Measurements from ENCODE around the gene TMEM50B.

DNA sequence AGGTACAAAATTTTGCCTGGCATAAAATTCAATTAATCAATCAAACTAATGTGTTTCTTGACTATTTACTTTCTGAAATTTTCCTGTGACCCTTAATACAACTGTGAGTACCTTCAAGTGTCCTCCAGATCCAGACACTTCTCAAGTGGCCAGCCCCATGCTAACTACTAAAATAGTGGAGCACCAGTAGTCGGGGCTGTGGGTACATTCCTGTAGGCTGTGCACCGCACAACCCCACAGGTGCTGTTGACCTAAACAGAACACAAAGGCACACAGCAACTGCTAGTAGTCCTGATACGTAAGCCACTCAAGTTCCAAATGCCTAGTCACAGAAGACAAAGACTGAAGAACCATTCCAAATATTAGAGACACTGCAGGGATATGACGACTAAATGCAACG, 36.6 kb downstream of the TMEM50B start:
- no peak for TF ChIP-seq POLR2A (IDR thresholded peaks at IDR 0.05)
- TF ChIP-seq, protein P1, sequence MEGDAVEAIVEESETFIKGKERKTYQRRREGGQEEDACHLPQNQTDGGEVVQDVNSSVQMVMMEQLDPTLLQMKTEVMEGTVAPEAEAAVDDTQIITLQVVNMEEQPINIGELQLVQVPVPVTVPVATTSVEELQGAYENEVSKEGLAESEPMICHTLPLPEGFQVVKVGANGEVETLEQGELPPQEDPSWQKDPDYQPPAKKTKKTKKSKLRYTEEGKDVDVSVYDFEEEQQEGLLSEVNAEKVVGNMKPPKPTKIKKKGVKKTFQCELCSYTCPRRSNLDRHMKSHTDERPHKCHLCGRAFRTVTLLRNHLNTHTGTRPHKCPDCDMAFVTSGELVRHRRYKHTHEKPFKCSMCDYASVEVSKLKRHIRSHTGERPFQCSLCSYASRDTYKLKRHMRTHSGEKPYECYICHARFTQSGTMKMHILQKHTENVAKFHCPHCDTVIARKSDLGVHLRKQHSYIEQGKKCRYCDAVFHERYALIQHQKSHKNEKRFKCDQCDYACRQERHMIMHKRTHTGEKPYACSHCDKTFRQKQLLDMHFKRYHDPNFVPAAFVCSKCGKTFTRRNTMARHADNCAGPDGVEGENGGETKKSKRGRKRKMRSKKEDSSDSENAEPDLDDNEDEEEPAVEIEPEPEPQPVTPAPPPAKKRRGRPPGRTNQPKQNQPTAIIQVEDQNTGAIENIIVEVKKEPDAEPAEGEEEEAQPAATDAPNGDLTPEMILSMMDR (IDR thresholded peaks at IDR 0.05), result no peak

Data from uterus (tissue), 2 donors.